ENCODE results near the gene CPTP. TPM values are rescaled to one million over a fixed set of nuclear protein-coding genes. Genes with fewer than 3 reads are reported as not detected.

Gene CPTP
- total and polyA plus RNA-seq, 7 donors: 8.4 to 57.1 (median 21.6) TPM

DNA sequence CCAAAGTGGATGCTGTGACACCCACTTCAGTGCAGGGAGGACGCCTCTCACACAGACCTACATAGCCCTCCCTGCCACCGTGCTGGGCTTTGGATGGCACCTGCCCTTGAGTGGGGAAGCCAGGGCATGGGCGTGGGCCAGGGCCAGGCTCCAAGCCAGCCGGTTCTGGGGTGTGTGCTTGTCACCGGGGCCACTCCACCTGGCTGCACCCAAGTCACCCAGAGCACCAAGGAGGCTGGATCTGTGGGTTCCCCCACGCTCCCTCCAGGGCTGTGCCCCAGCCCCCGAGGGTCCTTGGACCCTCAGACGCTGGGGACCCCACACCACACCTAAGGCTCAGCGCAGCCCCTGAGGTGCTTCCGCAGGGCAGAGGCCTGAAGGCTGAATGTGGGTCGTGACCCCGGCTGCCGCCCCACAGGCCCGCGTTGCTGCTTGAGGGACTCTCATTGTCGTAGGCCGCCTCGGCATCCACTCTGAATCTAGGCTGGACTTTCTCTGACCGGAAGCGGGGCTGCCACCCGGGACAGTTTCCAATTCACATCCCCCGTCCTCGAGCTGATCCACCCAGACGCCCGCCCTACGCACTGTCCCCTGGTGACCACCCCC is 32.3 kb downstream of the CPTP start:
- DNase-seq: no peak
- Histone ChIP-seq H3K9me3 (no peaks in the 10 kb centered on the region), H3K4me1 (peaks cover 0 to 89% (median 78%) of the 10 kb centered on the region in 4 donors), H3K27ac (peak overlapping the region; percentile 86 to 95 (median 94)), H3K4me3 (peak overlapping the region; percentile 65 to 76 (median 68)), H3K36me3 (peaks cover 7 to 22% (median 11%) of the 10 kb centered on the region in 4 donors), H3K27me3 (no peaks in the 10 kb centered on the region)
- WGBS, 2 donors: 38 to 57% methylated on average over 26 of the region's 26 CpGs
- intact Hi-C loops (cut with DNase I): no loop called here
- TF ChIP-seq EP300 (IDR thresholded peaks at IDR 0.05) (no peak), POLR2A (IDR thresholded peaks at IDR 0.05) (no peak)
- TF ChIP-seq, protein P1, sequence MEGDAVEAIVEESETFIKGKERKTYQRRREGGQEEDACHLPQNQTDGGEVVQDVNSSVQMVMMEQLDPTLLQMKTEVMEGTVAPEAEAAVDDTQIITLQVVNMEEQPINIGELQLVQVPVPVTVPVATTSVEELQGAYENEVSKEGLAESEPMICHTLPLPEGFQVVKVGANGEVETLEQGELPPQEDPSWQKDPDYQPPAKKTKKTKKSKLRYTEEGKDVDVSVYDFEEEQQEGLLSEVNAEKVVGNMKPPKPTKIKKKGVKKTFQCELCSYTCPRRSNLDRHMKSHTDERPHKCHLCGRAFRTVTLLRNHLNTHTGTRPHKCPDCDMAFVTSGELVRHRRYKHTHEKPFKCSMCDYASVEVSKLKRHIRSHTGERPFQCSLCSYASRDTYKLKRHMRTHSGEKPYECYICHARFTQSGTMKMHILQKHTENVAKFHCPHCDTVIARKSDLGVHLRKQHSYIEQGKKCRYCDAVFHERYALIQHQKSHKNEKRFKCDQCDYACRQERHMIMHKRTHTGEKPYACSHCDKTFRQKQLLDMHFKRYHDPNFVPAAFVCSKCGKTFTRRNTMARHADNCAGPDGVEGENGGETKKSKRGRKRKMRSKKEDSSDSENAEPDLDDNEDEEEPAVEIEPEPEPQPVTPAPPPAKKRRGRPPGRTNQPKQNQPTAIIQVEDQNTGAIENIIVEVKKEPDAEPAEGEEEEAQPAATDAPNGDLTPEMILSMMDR (IDR thresholded peaks at IDR 0.05): no peak

DNA sequence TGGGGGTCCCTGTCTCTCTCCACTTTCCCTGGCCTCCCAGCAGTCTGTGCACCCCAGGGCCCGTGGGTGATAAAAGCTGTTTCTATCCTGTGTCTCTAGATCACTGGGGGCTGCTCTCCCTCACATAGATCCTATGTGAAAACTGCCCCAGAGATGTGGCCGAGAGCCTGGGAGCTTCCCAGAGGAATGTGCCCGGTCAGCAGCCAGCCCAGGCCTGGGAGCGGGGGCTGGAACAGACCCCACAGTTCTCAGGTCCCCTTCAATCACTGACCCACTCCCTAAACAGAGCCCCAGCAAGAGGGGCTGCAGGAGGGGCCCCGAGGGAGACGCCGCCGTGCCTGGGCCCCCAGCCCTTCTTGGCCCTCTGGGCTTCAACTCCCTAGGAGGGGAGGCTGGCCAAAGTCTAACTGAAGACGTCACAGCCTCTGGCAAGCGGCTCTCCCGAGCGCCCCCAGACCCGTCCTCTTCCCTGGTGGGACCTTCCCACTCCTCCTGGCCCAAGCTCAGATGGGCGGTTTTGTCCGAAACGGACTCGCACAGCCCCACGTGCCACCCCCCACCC is 33.4 kb downstream of the CPTP start:
- Histone ChIP-seq H3K27me3 (no peaks in the 10 kb centered on the region), H3K9me3 (no peaks in the 10 kb centered on the region), H3K36me3 (peaks cover 7 to 22% (median 9%) of the 10 kb centered on the region in 4 donors), H3K27ac (peak overlapping the region; percentile 86 to 95 (median 94)), H3K4me3 (peak overlapping the region; percentile 65 to 76 (median 68)), H3K4me1 (peaks cover 0 to 90% (median 76%) of the 10 kb centered on the region in 4 donors)
- no peak for DNase-seq
- no peak for TF ChIP-seq POLR2A (IDR thresholded peaks at IDR 0.05)
- TF ChIP-seq EP300 (IDR thresholded peaks at IDR 0.05): no peak
- TF ChIP-seq, protein P1 (IDR thresholded peaks at IDR 0.05): no peak
- no peak for TF ChIP-seq POLR2AphosphoS5 (IDR thresholded peaks at IDR 0.05)
- 13 to 20% methylated on average over 18 of the region's 18 CpGs for WGBS, 2 donors
- intact Hi-C loops (cut with DNase I): no loop called here

DNA sequence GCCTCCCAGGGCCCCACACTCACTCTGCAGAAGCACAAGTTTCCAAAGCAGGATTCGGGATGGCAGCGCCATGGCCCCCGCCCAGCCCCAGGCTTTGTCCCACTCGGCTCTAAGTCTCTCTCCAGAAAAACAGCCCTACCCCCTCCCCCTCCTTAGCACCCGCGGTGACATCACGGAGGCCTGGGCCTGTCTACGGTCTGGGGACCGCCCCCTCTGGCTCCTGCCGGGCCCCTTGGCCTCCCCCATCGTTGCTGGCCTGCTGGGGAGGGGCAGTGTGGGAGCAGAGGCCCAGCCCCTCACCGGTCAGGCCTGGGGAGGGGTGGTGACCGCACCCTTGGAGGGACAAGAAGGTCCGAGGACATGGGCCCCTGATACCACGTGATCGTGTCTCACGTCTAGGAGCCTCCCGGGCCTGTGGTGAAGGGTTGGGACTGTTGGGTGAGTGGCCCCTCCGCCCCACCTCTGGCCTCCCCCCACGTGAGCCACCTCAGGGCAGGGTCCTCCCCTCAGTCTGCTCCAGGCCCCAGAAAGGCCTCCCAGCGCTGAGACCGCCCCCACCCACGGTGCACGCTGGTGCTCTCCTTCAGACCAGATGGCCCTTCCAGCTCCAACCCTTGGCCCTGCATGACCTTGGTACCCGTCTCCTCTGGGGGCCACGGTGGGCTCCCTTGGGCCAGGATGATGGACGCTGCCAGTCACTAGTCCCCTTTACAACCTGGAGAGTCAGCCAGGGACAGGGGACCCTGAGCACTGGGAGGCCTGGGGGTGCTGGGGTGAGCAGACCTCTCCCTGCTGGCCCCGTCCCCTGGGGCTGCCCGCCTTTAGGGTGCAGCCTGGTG is 34.0 kb downstream of the CPTP start, which contains the start of gene MXRA8:
TSS of gene MXRA8 (minus strand) at position 123 of the 839 bp plus-strand sequence. CDS start at position 72, 51 bp downstream.
- peaks cover 0 to 83% (median 72%) of the 10 kb centered on the region in 4 donors for H3K4me1 ChIP-seq
- no peaks in the 10 kb centered on the region for H3K27me3 ChIP-seq

DNA sequence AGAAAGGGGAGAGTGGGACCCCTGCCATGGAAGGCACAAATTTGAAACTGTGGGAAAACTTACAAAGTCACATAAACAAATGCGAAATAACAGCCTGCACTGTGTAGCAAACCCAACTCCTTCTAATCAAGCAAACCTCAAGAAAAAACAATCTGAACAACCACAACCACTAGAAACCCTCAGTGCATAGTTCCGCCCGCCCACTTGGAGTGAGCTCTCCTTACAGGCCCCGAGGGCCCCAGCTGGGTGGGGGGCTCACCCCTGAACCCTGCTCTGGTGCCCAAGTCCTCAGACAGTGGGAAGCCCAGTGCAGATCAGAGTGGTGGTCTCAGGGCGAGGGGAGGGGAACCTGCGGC is 34.7 kb downstream of the CPTP start:
- Histone ChIP-seq H3K4me1 (peaks cover 0 to 77% (median 66%) of the 10 kb centered on the region in 4 donors), H3K9me3 (no peaks in the 10 kb centered on the region), H3K27me3 (no peaks in the 10 kb centered on the region), H3K36me3 (peaks cover 0 to 9% (median 6%) of the 10 kb centered on the region in 4 donors), H3K27ac (peak overlapping the region; percentile 86 to 95 (median 94)), H3K4me3 (peak overlapping the region in 1 of 4 donors; percentile 69)
- 56 to 61% methylated on average over 6 of the region's 6 CpGs for WGBS, 2 donors
- intact Hi-C loops (cut with DNase I): no loop called here
- TF ChIP-seq, protein P1 (IDR thresholded peaks at IDR 0.05): no peak
- TF ChIP-seq EP300 (IDR thresholded peaks at IDR 0.05) (no peak), POLR2A (IDR thresholded peaks at IDR 0.05) (no peak), POLR2AphosphoS5 (IDR thresholded peaks at IDR 0.05) (no peak)
- no peak for DNase-seq

More for the DNA sequence above, 34.0 kb downstream of the CPTP start, which contains the start of gene MXRA8:
- Histone ChIP-seq H3K4me3 (peak within 1 kb of the TSS; percentile 65 to 76 (median 68)), H3K27ac (peak within 1 kb of the TSS; percentile 86 to 95 (median 94)), H3K36me3 (peaks cover 5 to 15% (median 7%) of the 10 kb centered on the region in 4 donors), H3K9me3 (no peaks in the 10 kb centered on the region)
- intact Hi-C loops (cut with DNase I): no loop called here
- TF ChIP-seq EP300 (IDR thresholded peaks at IDR 0.05): no peak
- peak; percentile 62 to 85 (median 77) for TF ChIP-seq POLR2AphosphoS5 (IDR thresholded peaks at IDR 0.05)
- TF ChIP-seq POLR2A (IDR thresholded peaks at IDR 0.05): peak; percentile 48 to 49
- 12 to 26% methylated on average over 29 of the region's 29 CpGs for WGBS, 2 donors
- DNase-seq: peak; percentile 95
